Measurements from ENCODE around the gene TPD52L1. TPM values are rescaled to one million over a fixed set of nuclear protein-coding genes. Genes with fewer than 3 reads are reported as not detected.
A peak's percentile ranks its signal among the peaks of the same experiment; 100 is the strongest.
"Not testable (repeated sequence)": the region's sequence is repeated elsewhere in the genome, so short reads cannot be mapped to it uniquely, and the experiment has no call there.

TPD52L1 gene
- total RNA-seq, 1 donor from 2014 or later, result 200 TPM

- TF ChIP-seq CTCF (IDR thresholded peaks at IDR 0.05; ENCODE audit: unreplicated experiment), result no peak
- peaks cover 28% of the 10 kb centered on the region for H3K36me3 Mint-ChIP-seq
- peaks cover 13% of the 10 kb centered on the region for H3K9me3 Mint-ChIP-seq
- H3K4me3 Mint-ChIP-seq, result no peak overlapping the region
- peaks cover 39% of the 10 kb centered on the region for H3K4me1 Mint-ChIP-seq
- no peaks in the 10 kb centered on the region for H3K27me3 Mint-ChIP-seq (ENCODE audit: low read depth)
- H3K27ac Mint-ChIP-seq, result peak overlapping the region; percentile 0
- DNase-seq (ENCODE audit: low spot score in 2 of 2, unreplicated experiment in 2 of 2), result no peak
These were observed 4.2 kb downstream of the TPD52L1 start for GRCh38 chr6:125157725-125158124.

- not testable (repeated sequence) for DNase-seq (ENCODE audit: low spot score in 2 of 2, unreplicated experiment in 2 of 2); H3K27me3 Mint-ChIP-seq (ENCODE audit: low read depth); H3K4me3 Mint-ChIP-seq; H3K4me1 Mint-ChIP-seq; H3K27ac Mint-ChIP-seq
- peaks cover 16% of the 10 kb centered on the region for H3K9me3 Mint-ChIP-seq
- peaks cover 41% of the 10 kb centered on the region for H3K36me3 Mint-ChIP-seq
These were observed 9.8 kb downstream of the TPD52L1 start for GRCh38 chr6:125163339-125163738.

- Mint-ChIP-seq H3K36me3 (peaks cover 41% of the 10 kb centered on the region), H3K4me3 (no peak overlapping the region), H3K27me3 (ENCODE audit: low read depth) (no peaks in the 10 kb centered on the region), H3K9me3 (peaks cover 16% of the 10 kb centered on the region), H3K27ac (no peak overlapping the region), H3K4me1 (peaks cover 9% of the 10 kb centered on the region)
- DNase-seq (ENCODE audit: low spot score in 2 of 2, unreplicated experiment in 2 of 2), result no peak
- no peak for TF ChIP-seq CTCF (IDR thresholded peaks at IDR 0.05; ENCODE audit: unreplicated experiment)
These were observed 10.2 kb downstream of the TPD52L1 start for GRCh38 chr6:125163811-125164210.

GRCh38 chr6:125164696-125165095 is 11.1 kb downstream of the TPD52L1 start:
- TF ChIP-seq CTCF (IDR thresholded peaks at IDR 0.05; ENCODE audit: unreplicated experiment), result no peak
- Mint-ChIP-seq H3K4me1 (peaks cover 9% of the 10 kb centered on the region), H3K36me3 (peaks cover 40% of the 10 kb centered on the region), H3K9me3 (peaks cover 11% of the 10 kb centered on the region), H3K27me3 (ENCODE audit: low read depth) (no peaks in the 10 kb centered on the region), H3K27ac (no peak overlapping the region), H3K4me3 (no peak overlapping the region)
- no peak for DNase-seq (ENCODE audit: low spot score in 2 of 2, unreplicated experiment in 2 of 2)

- TF ChIP-seq CTCF (IDR thresholded peaks at IDR 0.05; ENCODE audit: unreplicated experiment), result no peak
- Mint-ChIP-seq H3K4me3 (no peak overlapping the region), H3K36me3 (peaks cover 36% of the 10 kb centered on the region), H3K27me3 (ENCODE audit: low read depth) (no peaks in the 10 kb centered on the region), H3K9me3 (peaks cover 7% of the 10 kb centered on the region), H3K27ac (no peak overlapping the region), H3K4me1 (peaks cover 9% of the 10 kb centered on the region)
- DNase-seq (ENCODE audit: low spot score in 2 of 2, unreplicated experiment in 2 of 2), result no peak
These were observed 11.7 kb downstream of the TPD52L1 start for GRCh38 chr6:125165256-125165655.

GRCh38 chr6:125165776-125166175 is 12.2 kb downstream of the TPD52L1 start:
- Mint-ChIP-seq H3K9me3 (peaks cover 7% of the 10 kb centered on the region), H3K36me3 (peaks cover 31% of the 10 kb centered on the region), H3K4me1 (peaks cover 9% of the 10 kb centered on the region), H3K27me3 (ENCODE audit: low read depth) (no peaks in the 10 kb centered on the region), H3K4me3 (no peak overlapping the region), H3K27ac (peak overlapping the region; percentile 49)
- DNase-seq (ENCODE audit: low spot score in 2 of 2, unreplicated experiment in 2 of 2), result no peak
- no peak for TF ChIP-seq CTCF (IDR thresholded peaks at IDR 0.05; ENCODE audit: unreplicated experiment)

Data from mesothelial cell of epicardium (in vitro differentiated cells).